ENCODE results near the gene CYP26C1. TPM values are rescaled to one million over a fixed set of nuclear protein-coding genes. Genes with fewer than 3 reads are reported as not detected.

The CYP26C1 gene
- total RNA-seq, 3 donors from 2014 or later (not counting 1 experiment from before 2014, with no cell fraction given) = 0.09 TPM; not detected in 2

GRCh38 chr10:93026072-93026471, 34.5 kb upstream of the CYP26C1 start:
- WGBS (ENCODE audit: insufficient coverage) = 100% methylated on average over 1 of the region's 2 CpGs
- H3K27ac Mint-ChIP-seq = no peak overlapping the region
- no peak for TF ChIP-seq CTCF (IDR thresholded peaks at IDR 0.05)
- no peaks in the 10 kb centered on the region for H3K9me3 ChIP-seq (ENCODE audit: control insufficient read depth, insufficient read depth, low read length)
- no peak overlapping the region for H3K27ac ChIP-seq (ENCODE audit: low read length)
- H3K27me3 Mint-ChIP-seq (ENCODE audit: low read depth in 2 of 2) = no peaks in the 10 kb centered on the region
- no peaks in the 10 kb centered on the region for H3K9me3 Mint-ChIP-seq
- no peak for ATAC-seq
- no peaks in the 10 kb centered on the region for H3K4me1 Mint-ChIP-seq
- H3K4me1 ChIP-seq (ENCODE audit: control insufficient read depth, insufficient read depth, low read length) = no peaks in the 10 kb centered on the region
- intact Hi-C loops (cut with micrococcal nuclease) = no loop called here
- no peak overlapping the region for H3K4me3 ChIP-seq (ENCODE audit: low read length)
- peaks cover 10% of the 10 kb centered on the region for H3K36me3 Mint-ChIP-seq
- no peaks in the 10 kb centered on the region for H3K36me3 ChIP-seq (ENCODE audit: control insufficient read depth, insufficient read depth, low read length)
- no peak for DNase-seq
- no peaks in the 10 kb centered on the region for H3K27me3 ChIP-seq (ENCODE audit: control insufficient read depth, insufficient read depth, low read length)
- H3K4me3 Mint-ChIP-seq = no peak overlapping the region

DNA sequence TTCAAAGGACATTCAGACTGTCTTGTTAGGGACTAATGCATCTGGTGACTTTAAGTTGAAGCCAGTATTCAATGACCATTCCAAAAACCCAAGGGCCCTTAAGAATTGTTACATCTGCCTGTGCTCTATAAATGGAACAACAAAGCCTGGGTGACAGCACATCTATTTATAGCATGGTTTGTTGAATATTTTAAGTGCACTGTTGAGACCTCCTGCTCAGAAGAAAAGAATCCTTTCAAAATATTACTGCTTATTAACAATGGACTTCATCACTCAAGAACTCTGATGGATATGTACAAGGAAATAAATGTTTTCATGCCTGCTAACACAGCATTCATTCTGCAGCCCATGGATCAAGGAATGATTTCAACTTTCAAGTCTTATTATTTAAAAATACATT, 33.1 kb upstream of the CYP26C1 start:
- intact Hi-C loops (cut with micrococcal nuclease) = no loop called here
- no peak for TF ChIP-seq CTCF (IDR thresholded peaks at IDR 0.05)
- Histone ChIP-seq H3K27ac (ENCODE audit: low read length) (no peak overlapping the region), H3K27me3 (ENCODE audit: control insufficient read depth, insufficient read depth, low read length) (no peaks in the 10 kb centered on the region), H3K9me3 (ENCODE audit: control insufficient read depth, insufficient read depth, low read length) (no peaks in the 10 kb centered on the region), H3K36me3 (ENCODE audit: control insufficient read depth, insufficient read depth, low read length) (no peaks in the 10 kb centered on the region), H3K4me3 (ENCODE audit: low read length) (no peak overlapping the region), H3K4me1 (ENCODE audit: control insufficient read depth, insufficient read depth, low read length) (no peaks in the 10 kb centered on the region)
- Mint-ChIP-seq H3K27ac (no peak overlapping the region), H3K36me3 (peaks cover 10% of the 10 kb centered on the region), H3K9me3 (no peaks in the 10 kb centered on the region), H3K27me3 (ENCODE audit: low read depth in 2 of 2) (no peaks in the 10 kb centered on the region), H3K4me1 (no peaks in the 10 kb centered on the region), H3K4me3 (no peak overlapping the region)
- ATAC-seq (no peak), DNase-seq (no peak)

- no peaks in the 10 kb centered on the region for H3K9me3 ChIP-seq (ENCODE audit: control insufficient read depth, insufficient read depth, low read length)
- no peaks in the 10 kb centered on the region for H3K27me3 ChIP-seq (ENCODE audit: control insufficient read depth, insufficient read depth, low read length)
- no peak overlapping the region for H3K27ac Mint-ChIP-seq
- no peaks in the 10 kb centered on the region for H3K4me1 Mint-ChIP-seq
- H3K27me3 Mint-ChIP-seq (ENCODE audit: low read depth in 2 of 2) = no peaks in the 10 kb centered on the region
- no peaks in the 10 kb centered on the region for H3K4me1 ChIP-seq (ENCODE audit: control insufficient read depth, insufficient read depth, low read length)
- H3K4me3 Mint-ChIP-seq = no peak overlapping the region
- intact Hi-C loops (cut with micrococcal nuclease) = no loop called here
- no peak overlapping the region for H3K4me3 ChIP-seq (ENCODE audit: low read length)
- 100% methylated on average over 1 of the region's 2 CpGs for WGBS (ENCODE audit: insufficient coverage)
- no peak for TF ChIP-seq CTCF (IDR thresholded peaks at IDR 0.05)
- ATAC-seq (no peak), DNase-seq (no peak)
- H3K9me3 Mint-ChIP-seq = no peaks in the 10 kb centered on the region
- no peaks in the 10 kb centered on the region for H3K36me3 ChIP-seq (ENCODE audit: control insufficient read depth, insufficient read depth, low read length)
- H3K27ac ChIP-seq (ENCODE audit: low read length) = no peak overlapping the region
- peaks cover 10% of the 10 kb centered on the region for H3K36me3 Mint-ChIP-seq
Observed at GRCh38 chr10:93028883-93029282, 31.7 kb upstream of the CYP26C1 start.

GRCh38 chr10:93030409-93030808, 30.2 kb upstream of the CYP26C1 start:
- no peak overlapping the region for H3K27ac ChIP-seq (ENCODE audit: low read length)

More at GRCh38 chr10:93030409-93030808, 30.2 kb upstream of the CYP26C1 start:
- no peak overlapping the region for H3K4me3 Mint-ChIP-seq
- H3K27ac Mint-ChIP-seq = no peak overlapping the region
- no peaks in the 10 kb centered on the region for H3K9me3 Mint-ChIP-seq
- intact Hi-C loops (cut with micrococcal nuclease) = no loop called here
- peaks cover 10% of the 10 kb centered on the region for H3K36me3 Mint-ChIP-seq
- no peaks in the 10 kb centered on the region for H3K4me1 Mint-ChIP-seq
- Histone ChIP-seq H3K36me3 (ENCODE audit: control insufficient read depth, insufficient read depth, low read length) (no peaks in the 10 kb centered on the region), H3K4me3 (ENCODE audit: low read length) (no peak overlapping the region), H3K9me3 (ENCODE audit: control insufficient read depth, insufficient read depth, low read length) (no peaks in the 10 kb centered on the region), H3K27me3 (ENCODE audit: control insufficient read depth, insufficient read depth, low read length) (no peaks in the 10 kb centered on the region), H3K4me1 (ENCODE audit: control insufficient read depth, insufficient read depth, low read length) (no peaks in the 10 kb centered on the region)
- DNase-seq (no peak), ATAC-seq (no peak)
- TF ChIP-seq CTCF (IDR thresholded peaks at IDR 0.05) = no peak
- H3K27me3 Mint-ChIP-seq (ENCODE audit: low read depth in 2 of 2) = no peaks in the 10 kb centered on the region
